HG03432 (cell line): ENCODE results near the gene CNPY1.

Experiments used
- ATAC-seq: cut with Tn5 transposase; IDR thresholded peaks from one replicate; pipeline ENCODE4 v1.9.1; 2021; ENCODE audit warnings: mild to moderate bottlenecking, moderate library complexity; ENCODE audit not compliant: unreplicated experiment

Gene CNPY1

GRCh38 chr7:155457544-155458110 lies 88.7 kb downstream of the CNPY1 start:
- ATAC-seq: no peak

DNA sequence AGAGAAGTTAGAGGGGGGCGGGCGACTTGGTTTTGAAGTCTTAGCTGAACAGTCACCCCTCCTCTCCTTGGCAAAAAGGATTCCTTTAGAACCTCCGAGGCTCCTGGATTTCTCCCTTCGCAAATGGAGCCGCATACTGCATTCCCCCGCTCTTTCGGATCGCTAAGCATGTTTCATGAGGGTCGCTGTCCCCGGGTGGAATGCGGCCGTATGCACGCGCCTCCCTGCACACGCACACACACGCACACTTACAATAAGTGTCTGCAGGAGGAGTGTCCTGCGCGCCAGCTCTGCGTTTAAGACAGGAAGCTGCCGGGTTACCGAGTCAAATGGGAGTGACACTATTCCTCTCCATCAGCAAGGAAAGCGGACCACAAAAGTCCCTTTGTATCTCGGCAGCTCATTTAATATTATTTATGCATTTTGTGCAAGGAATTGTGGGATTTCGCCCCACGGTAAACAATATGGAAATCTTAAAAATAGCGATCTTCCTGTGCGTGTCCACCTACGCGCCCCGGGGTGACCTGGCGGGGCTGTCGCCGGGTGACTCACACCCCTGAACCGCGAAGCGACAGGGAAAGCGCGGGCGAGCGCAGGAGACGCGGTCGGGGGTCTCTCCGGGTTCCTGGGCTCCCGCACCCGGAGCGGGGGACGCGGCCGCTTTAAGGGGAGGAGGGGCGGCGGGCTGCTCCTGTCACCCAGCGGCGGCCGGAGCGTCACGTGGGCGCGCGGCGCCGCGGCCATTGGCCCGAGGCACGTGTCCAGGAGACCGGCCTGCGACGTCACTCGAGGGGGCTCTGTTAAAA lies 89.4 kb downstream of the CNPY1 start:
- no peak for ATAC-seq

DNA sequence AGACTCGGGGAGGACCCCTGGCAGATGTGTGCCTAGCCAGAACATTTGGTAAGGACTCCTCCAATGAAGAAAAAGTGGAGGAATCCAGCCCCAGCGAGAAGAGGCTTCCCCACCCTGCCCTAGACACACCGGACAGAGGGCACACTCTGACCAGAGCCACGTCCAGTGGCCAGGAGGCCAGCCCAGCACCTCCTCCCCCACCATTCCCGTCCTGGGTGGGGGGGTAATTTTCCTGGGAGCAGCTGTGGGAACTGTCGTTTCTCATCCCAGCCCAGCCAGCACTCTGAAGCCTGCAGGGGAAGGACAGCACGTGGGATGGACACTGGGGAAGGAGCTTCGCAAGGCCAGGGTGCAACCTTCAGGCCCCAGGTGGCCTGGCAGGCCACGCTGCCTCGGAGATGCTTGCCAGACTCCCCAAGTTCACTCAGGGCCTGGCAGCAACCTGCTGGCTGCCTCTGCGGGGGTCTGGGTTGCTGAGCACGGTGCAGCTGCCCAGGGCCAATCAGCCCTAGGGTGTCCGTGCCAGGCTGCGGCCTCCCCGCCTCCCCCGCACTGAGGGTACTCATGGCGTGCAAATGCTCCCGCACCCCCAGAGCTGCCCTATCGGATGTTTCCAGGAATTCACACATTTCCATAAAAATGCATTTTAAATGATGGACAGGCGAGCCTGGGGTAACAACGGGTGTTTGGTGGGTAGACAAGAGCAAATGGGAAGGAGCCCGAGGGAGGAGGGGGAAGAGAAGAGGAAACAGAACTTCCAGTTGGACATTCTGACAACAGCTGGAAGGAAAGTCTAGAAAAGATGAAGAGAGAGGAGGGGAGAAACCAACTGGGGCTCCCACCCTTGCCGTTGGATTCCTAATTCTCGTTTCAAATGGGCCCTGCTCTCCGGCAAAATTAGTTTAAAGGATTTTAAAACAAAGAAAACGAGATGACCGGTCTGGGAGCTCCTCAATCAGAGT lies 90.3 kb downstream of the CNPY1 start:
- no peak for ATAC-seq

DNA sequence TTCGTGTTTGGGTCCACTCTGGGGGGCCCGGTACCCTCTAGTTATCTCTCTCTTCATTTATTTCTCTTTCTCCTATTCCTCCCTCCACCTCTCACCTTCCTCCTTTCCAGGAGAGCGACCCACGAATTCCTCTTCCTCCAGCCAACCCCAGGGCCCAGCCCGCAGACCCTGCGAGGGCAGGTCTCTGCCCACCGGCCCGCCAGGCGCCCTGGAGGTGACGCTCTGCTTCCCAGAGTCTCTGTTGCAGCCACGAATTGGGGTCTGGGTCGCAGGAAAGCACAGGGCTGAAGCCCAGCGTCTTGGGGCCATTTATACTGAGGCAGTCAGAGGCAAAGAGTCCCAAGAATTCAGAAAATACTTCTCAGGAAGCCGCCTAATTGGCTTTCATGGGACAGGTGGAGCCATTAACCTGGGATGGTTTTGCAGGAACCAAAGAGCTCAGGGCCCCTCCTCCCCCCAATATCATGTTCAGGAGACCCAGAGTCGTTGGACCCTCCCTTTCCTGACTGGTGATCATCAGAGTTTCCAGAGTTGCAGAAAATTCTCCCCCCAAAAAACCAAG lies 91.1 kb downstream of the CNPY1 start:
- no peak for ATAC-seq

DNA sequence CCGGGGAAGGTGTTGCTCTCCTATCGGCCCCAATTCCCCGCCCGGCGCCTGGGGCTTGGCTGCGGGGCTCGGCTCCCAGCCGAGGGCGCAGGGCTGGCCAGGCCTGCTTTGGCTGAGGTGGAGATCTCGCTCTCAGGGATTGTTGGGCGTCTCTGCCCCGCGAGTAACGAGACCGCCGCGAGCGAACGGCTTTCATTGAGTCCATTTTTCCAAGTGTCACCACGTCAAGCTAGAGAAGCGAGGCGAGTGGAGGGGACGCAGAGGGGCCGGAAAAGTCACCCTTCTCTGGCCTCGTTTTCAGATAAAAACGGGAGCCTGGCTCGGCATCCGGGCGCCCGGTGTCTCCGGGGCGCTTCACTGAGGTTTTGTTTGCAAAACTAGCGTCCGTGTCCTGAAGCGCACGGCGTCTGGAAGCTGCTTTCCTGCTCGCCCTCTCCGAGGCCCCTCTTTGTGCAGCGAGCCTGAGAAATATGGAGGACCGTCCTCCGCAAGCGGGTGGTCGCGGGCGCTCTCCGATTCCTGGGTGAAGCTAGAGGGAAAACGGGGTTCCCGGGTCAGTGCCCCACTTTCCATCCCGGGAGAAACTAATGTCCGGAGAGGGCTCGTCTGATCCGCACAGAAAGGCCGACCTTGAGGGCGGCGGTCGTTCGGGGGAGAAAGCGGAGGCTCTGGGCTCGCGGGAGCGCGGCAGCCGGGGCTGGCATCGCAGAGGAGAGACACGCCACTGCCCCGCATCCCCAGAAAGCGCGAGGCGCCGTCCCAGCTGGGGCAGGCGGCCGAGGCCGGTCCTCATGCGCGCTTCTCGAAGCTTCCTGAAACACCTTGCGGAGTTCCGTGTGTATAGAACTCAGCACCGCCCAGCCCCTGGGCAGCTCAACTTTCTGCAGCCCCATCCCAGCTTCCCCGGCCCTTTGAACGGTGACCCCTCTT lies 91.9 kb downstream of the CNPY1 start:
- no peak for ATAC-seq

DNA sequence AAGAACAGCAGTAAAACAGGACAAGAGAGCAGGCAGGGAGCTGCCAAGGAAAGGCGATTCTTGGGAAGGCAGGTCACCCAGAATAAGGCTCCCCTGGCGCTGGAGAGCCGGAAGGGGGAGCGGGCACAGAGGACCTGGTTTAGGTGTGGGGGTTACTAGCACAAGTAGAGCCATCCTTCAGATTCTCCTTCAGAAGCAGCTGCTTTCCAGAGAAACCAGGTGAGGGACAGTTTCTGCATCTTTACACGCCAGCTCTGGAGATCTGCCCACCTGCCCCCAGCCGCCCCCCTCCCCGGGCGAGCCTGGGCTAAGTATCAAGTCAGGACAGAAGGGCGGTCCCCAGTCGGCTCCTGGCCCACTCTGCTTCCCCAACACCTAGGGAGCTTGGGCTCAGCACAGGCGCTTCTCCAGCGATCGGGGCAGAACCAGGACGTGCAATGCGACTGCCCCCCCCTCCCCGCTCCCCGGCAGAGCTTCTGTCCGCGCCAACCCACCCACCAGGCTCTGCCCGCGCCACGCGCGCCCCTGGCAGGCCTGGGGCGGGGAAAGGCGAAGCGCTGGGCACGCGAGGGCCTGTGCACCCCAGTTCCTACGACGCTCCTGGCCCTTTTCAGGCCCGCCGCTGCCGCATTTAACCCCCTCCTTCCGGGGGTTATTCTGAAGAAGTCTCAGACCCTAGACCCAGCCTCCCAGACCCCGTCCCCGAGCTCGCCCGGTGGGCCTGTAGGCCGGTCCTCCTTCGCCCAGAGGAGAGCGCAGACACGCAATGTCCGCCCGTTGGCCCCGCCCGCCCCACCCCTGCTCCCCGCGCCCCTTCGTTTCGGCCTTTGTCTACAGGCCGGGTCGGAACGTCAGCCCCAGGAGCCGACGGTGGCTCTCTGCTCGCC lies 92.8 kb downstream of the CNPY1 start:
- no peak for ATAC-seq

GRCh38 chr7:155452505-155453295 lies 93.7 kb downstream of the CNPY1 start:
- no peak for ATAC-seq

GRCh38 chr7:155451840-155452239 lies 94.5 kb downstream of the CNPY1 start:
- ATAC-seq: no peak
